Left ventricle myocardium inferior (tissue), 1 donor: ENCODE measurements around the gene TAF11L8. TPM values are rescaled to one million over a fixed set of nuclear protein-coding genes. Genes with fewer than 3 reads are reported as not detected.
"Not testable (repeated sequence)": the region's sequence is repeated elsewhere in the genome, so short reads cannot be mapped to it uniquely, and the experiment has no call there.

Experiments used
- DNase-seq: peaks from one replicate; pipeline ENCODE4 v3.0.0-alpha.2; 2020
- H3K27ac ChIP-seq: fragments of 200-600 bp; replicated peaks from 2 replicates; pipeline ENCODE4 v1.8.0; 2021
- H3K27me3 ChIP-seq: fragments of 200-600 bp; 2 replicates; pipeline ENCODE4 v1.8.0; 2021; ENCODE audit warnings: low read depth
- H3K36me3 ChIP-seq: fragments of 200-600 bp; 2 replicates; pipeline ENCODE4 v1.8.0; 2021
- H3K4me1 ChIP-seq: fragments of 200-600 bp; 2 replicates; pipeline ENCODE4 v1.8.0; 2021
- H3K4me3 ChIP-seq: fragments of 200-600 bp; 2 replicates; pipeline ENCODE4 v1.8.0; 2021; ENCODE audit warnings: mild to moderate bottlenecking, moderate library complexity
- H3K9me3 ChIP-seq: fragments of 200-600 bp; replicated peaks from 2 replicates; pipeline ENCODE4 v1.8.0; 2021
- intact Hi-C: fragments of 100-400 bp; cut with micrococcal nuclease; formaldehyde crosslinking; loops from one replicate; pipeline ENCODE4 v1.11.0; 2022
- total RNA-seq: library from RNA; stranded (reverse); fragmentation: NEBNext Ultra II Directional; extraction: Animal tissue kit (Norgen Biotek cat#: 25700); gene quantifications from one replicate; pipeline ENCODE4 v1.2.1, GENCODE V29; 2021
- TF ChIP-seq, protein P1 (sequence below): fragments of 200-600 bp; IDR thresholded peaks from 2 replicates; pipeline ENCODE4 v1.8.0; 2021; ENCODE audit warnings: antibody characterized with exemption, mild to moderate bottlenecking, borderline replicate concordance
- donor health status: DM: no; HTN: yes; CAD: no; lungs with severe emphysema.

Gene TAF11L8
- total RNA-seq, 1 donor from 2014 or later: not detected

DNA sequence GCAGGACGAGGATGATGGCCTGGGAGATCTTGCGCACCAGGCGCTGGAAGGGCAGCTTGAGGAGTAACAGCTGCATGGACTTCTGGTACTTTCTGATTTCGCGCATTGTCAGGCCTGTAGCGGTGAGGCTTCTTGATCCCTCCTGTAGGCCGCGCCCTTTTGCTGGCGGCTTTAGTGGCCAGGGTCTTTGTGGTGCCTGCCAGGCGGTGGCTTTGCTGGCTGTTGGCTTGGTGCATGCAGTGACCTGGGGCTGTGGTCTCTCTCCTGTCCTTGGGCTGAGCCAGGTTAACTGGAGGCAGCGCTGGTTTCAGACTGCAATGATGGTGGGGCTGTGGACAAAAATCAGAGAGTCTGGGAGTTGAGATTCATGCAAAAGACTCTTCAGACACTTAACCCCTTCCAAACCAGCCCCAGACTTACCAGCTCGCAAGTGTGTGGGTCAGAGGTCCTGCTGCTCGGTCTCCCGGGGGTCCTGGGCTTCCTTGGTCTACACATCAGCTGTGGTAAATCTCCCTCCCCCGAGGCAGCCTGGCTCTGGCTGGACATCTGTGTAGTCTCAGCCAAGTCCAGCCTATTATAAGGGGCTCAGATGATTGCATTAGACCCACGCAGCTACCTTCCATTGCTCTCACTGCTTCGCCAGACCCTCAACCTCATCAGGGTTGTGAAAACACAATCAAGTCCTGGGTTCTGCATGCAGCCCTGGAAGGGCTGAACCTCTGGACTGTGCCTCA, 24.3 kb upstream of the TAF11L8 start:
- no peak for DNase-seq
- Histone ChIP-seq H3K4me3 (no peak overlapping the region), H3K9me3 (no peaks in the 10 kb centered on the region), H3K27me3 (no peaks in the 10 kb centered on the region), H3K27ac (no peak overlapping the region), H3K4me1 (no peaks in the 10 kb centered on the region), H3K36me3 (no peaks in the 10 kb centered on the region)
- TF ChIP-seq, protein P1, sequence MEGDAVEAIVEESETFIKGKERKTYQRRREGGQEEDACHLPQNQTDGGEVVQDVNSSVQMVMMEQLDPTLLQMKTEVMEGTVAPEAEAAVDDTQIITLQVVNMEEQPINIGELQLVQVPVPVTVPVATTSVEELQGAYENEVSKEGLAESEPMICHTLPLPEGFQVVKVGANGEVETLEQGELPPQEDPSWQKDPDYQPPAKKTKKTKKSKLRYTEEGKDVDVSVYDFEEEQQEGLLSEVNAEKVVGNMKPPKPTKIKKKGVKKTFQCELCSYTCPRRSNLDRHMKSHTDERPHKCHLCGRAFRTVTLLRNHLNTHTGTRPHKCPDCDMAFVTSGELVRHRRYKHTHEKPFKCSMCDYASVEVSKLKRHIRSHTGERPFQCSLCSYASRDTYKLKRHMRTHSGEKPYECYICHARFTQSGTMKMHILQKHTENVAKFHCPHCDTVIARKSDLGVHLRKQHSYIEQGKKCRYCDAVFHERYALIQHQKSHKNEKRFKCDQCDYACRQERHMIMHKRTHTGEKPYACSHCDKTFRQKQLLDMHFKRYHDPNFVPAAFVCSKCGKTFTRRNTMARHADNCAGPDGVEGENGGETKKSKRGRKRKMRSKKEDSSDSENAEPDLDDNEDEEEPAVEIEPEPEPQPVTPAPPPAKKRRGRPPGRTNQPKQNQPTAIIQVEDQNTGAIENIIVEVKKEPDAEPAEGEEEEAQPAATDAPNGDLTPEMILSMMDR: no peak
- intact Hi-C loops: no loop called here

DNA sequence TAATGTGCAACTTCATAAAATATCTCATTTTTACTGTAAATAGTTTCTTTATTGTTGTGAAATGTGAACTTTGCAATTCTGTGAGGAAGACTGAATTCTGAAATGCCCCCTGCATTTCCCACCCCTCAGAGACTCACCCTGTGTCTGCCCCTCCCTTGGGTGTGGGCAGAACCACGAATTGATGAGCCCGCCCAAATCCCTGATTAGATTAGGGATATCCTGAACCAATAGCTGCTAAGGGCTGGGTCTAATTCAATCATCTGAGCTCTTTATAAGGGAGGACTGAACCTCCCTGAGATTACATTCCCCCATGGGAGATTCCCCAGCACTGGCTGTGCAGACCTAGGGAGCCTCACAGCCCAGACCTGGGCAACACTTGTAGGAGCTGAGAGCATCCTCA, 19.3 kb upstream of the TAF11L8 start, which contains the start of gene TAF11L12:
Gene TAF11L12 (plus strand): TSS at position 301 of the 400 bp plus-strand sequence.
- H3K27ac ChIP-seq, H3K4me1 ChIP-seq, H3K9me3 ChIP-seq, H3K4me3 ChIP-seq, intact Hi-C loops, H3K27me3 ChIP-seq, DNase-seq, H3K36me3 ChIP-seq: not testable (repeated sequence)

DNA sequence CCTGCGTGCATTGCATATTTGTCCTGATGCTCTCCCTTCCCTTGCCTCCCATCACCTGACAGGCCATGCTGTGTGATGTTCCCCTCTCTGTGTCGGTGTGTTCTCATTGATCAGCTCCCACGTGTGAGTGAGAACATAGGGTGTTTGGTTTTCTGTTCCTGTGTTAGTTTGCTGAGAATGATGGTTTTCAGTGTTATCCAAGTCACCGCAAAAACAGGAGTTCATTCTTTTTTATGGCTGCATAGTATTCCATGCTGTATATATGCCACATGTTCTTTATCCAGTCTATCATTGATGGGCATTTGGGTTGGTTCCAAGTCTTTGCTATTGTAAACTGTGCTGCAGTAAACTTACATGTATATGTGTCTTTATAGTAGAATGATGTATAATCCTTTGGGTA, 16.7 kb upstream of the TAF11L8 start:
- H3K27me3 ChIP-seq, H3K36me3 ChIP-seq, H3K4me3 ChIP-seq, H3K9me3 ChIP-seq, H3K4me1 ChIP-seq, H3K27ac ChIP-seq, intact Hi-C loops, DNase-seq: not testable (repeated sequence)

DNA sequence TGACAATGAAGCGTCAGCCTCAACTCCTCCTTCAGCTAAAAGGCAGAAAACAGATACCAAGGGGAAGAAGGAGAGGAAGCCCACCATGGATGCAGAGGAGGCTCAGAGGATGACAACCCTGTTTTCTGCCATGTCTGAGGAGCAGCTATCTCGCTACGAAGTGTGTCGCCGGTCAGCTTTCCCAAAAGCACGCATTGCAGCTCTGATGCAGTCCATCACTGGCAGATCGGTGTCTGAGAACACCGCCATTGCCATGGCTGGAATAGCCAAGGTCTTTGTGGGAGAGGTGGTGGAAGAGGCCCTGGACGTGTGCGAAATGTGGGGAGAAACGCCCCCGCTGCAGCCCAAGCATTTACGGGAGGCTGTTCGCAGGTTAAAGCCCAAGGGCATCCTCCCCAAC, 14.2 kb upstream of the TAF11L8 start:
- Histone ChIP-seq H3K27me3 (no peaks in the 10 kb centered on the region), H3K4me1 (no peaks in the 10 kb centered on the region), H3K4me3 (no peak overlapping the region), H3K36me3 (no peaks in the 10 kb centered on the region), H3K9me3 (peaks cover 10% of the 10 kb centered on the region), H3K27ac (no peak overlapping the region)
- DNase-seq: no peak
- intact Hi-C loops: no loop called here
- TF ChIP-seq, protein P1: no peak

DNA sequence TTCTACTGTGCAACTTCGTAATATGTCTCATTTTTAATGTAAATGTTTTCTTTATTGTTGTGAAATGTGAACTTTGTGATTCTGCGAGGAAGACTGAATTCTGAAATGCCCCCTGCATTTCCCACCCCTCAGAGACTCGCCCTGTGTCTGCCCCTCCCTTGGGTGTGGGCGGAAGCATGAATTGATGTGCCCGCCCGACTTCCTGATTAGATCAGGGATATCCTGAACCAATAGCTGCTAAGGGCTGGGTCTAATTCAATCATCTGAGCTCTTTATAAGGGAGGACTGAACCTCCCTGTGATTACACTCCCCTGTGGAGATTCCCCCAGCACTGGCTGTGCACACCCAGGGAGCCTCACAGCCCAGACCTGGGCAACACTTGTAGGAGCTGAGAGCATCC, 13.1 kb upstream of the TAF11L8 start, which contains the start of gene TAF11L11:
Gene TAF11L11 (plus strand): TSS at position 304 of the 400 bp plus-strand sequence.
- H3K27ac ChIP-seq, H3K4me3 ChIP-seq, H3K4me1 ChIP-seq, H3K36me3 ChIP-seq, H3K27me3 ChIP-seq, intact Hi-C loops, DNase-seq: not testable (repeated sequence)
- peaks cover 13% of the 10 kb centered on the region for H3K9me3 ChIP-seq

DNA sequence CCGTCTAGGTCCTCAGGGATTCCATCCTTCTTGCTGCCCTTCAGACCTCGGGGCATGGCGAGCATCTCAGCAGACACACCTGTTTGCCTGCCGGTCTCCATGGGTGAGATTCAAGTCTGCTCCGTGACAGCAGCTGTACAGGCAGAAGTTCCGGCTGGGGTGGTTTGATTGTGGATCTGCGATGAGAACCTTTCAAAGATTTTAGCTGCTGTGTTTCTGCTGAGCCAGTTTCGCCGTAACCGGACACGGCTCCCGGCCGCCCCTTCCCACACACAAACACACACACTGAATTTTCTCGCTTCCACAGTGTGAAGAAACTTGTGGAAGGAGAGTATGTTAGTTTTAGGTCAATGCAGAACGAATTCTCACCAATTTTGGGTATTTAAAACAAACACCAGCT, 7.0 kb upstream of the TAF11L8 start, which contains the start of gene TAF11L10:
Gene TAF11L10 (minus strand): TSS at position 101 of the 400 bp plus-strand sequence.
- DNase-seq, H3K27me3 ChIP-seq, intact Hi-C loops, H3K36me3 ChIP-seq, H3K27ac ChIP-seq, H3K4me1 ChIP-seq, H3K4me3 ChIP-seq, H3K9me3 ChIP-seq: not testable (repeated sequence)

GRCh38 chr5:17594255-17594654, 3.5 kb upstream of the TAF11L8 start, which contains the start of gene TAF11L9:
Gene TAF11L9 (minus strand): TSS chr5:17594394.
- H3K4me3 ChIP-seq, intact Hi-C loops, DNase-seq, H3K9me3 ChIP-seq, H3K27ac ChIP-seq, H3K36me3 ChIP-seq, H3K27me3 ChIP-seq, H3K4me1 ChIP-seq: not testable (repeated sequence)

DNA sequence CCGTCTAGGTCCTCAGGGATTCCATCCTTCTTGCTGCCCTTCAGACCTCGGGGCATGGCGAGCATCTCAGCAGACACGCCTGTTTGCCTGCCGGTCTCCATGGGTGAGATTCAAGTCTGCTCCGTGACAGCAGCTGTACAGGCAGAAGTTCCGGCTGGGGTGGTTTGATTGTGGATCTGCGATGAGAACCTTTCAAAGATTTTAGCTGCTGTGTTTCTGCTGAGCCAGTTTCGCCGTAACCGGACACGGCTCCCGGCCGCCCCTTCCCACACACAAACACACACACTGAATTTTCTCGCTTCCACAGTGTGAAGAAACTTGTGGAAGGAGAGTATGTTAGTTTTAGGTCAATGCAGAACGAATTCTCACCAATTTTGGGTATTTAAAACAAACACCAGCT, 5.1 kb downstream of the TAF11L8 start, which contains the start of gene TAF11L7:
Gene TAF11L7 (minus strand): TSS at position 101 of the 400 bp plus-strand sequence.
- H3K36me3 ChIP-seq, H3K27me3 ChIP-seq, H3K4me1 ChIP-seq, intact Hi-C loops, H3K9me3 ChIP-seq, H3K27ac ChIP-seq, DNase-seq, H3K4me3 ChIP-seq: not testable (repeated sequence)

Other genes with a start within 250 kb of the TAF11L8 start
- gene TAF11L2, start 92.7 kb downstream of the TAF11L8 start, total RNA-seq: not detected
- gene TAF11L3, start 72.6 kb downstream of the TAF11L8 start, total RNA-seq: not detected
- not detected for gene TAF11L4, start 69.2 kb downstream of the TAF11L8 start, total RNA-seq
- not detected for gene TAF11L5, start 65.7 kb downstream of the TAF11L8 start, total RNA-seq
- gene TAF11L6, start 62.3 kb downstream of the TAF11L8 start, total RNA-seq: not detected
- gene TAF11L7, start 5.2 kb downstream of the TAF11L8 start, total RNA-seq: not detected
- gene TAF11L9, start 3.4 kb upstream of the TAF11L8 start, total RNA-seq: not detected
- gene TAF11L10, start 6.9 kb upstream of the TAF11L8 start, total RNA-seq: not detected
- gene TAF11L11, start 13.2 kb upstream of the TAF11L8 start, total RNA-seq: not detected
- not detected for gene TAF11L12, start 19.4 kb upstream of the TAF11L8 start, total RNA-seq
- gene TAF11L13, start 41.1 kb upstream of the TAF11L8 start, total RNA-seq: not detected
- not detected for gene TAF11L14, start 43.5 kb upstream of the TAF11L8 start, total RNA-seq